HepG2 (cell line): Measurements from ENCODE around the gene EVC. TPM values are rescaled to one million over a fixed set of nuclear protein-coding genes. Genes with fewer than 3 reads are reported as not detected.

Source experiments
- ATAC-seq: fragments of 200-7000 bp; cut with Tn5 transposase; 3 replicates; pipeline ENCODE4 v1.9.1; 2020; ENCODE audit warnings: mild to moderate bottlenecking, moderate library complexity
- BruUV-seq: library from RNA; stranded (reverse); fragments of 400-500 nt; replicated peaks from 2 replicates; lab custom pipeline; 2021; lab: Mats Ljungman, UMichigan
- CTCF ChIA-PET: fragments of 300-600 bp; formaldehyde crosslinking; extraction: SDS; loops from one replicate; lab custom pipeline; 2021; ENCODE audit warnings: low total read pairs, inconsistent platforms, low intra/inter-chr PET ratio; lab: Yijun Ruan, JAX
- POLR2A ChIA-PET: fragments of 350-600 bp; sonication (Branson Sonifier 250); formaldehyde crosslinking; loops from one replicate; lab custom pipeline; 2020; ENCODE audit warnings: antibody characterized with exemption, inconsistent platforms; lab: Yijun Ruan, JAX
- DNase-seq: peaks from one replicate; pipeline ENCODE4 v3.0.0-alpha.2; 2015; ENCODE audit warnings: low spot score
- FAIRE-seq: peaks from 3 replicates; lab custom pipeline; 2011; peaks lifted over from hg19 to GRCh38; lab: Jason Lieb, UNC
- H2AFZ ChIP-seq: one replicate; pipeline ENCODE4 v1.6.1; 2011; ENCODE audit warnings: low read length, inconsistent platforms
- H3K27ac ChIP-seq: fragments of 300-600 bp; 3 replicates; pipeline ENCODE4 v1.8.0; 2011; ENCODE audit warnings: mixed run types, mild to moderate bottlenecking, mixed read lengths, low read length, inconsistent platforms; ENCODE audit not compliant: insufficient read depth; ENCODE audit errors: extremely low read length
- H3K27me3 ChIP-seq, 2 experiments: fragments of 200-600 bp in 1 of 2; 2 replicates in 1 of 2; 3 replicates in 1 of 2; pipeline versions ENCODE4 v1.6.0 to v1.8.0; 2011; ENCODE audit warnings: low read length in 2 of 2, mild to moderate bottlenecking in 2 of 2, moderate library complexity in 2 of 2, inconsistent platforms in 1 of 2; ENCODE audit not compliant: insufficient read depth in 2 of 2, control insufficient read depth in 1 of 2
- H3K36me3 ChIP-seq, 2 experiments: fragments of 200-600 bp in 1 of 2; replicated peaks in 1 of 2; 2 replicates in 1 of 2; 3 replicates in 1 of 2; pipeline versions ENCODE4 v1.5.1 to v1.8.0; 2011; ENCODE audit warnings: low read length in 2 of 2, inconsistent platforms in 1 of 2; ENCODE audit not compliant: insufficient read depth in 2 of 2, control insufficient read depth in 1 of 2
- H3K4me1 ChIP-seq: 2 replicates; pipeline ENCODE4 v1.5.1; 2012; ENCODE audit warnings: low read length, inconsistent platforms; ENCODE audit not compliant: insufficient read depth
- H3K4me2 ChIP-seq: 2 replicates; pipeline ENCODE4 v1.6.0; 2011; ENCODE audit warnings: low read depth, low read length, inconsistent platforms
- H3K4me3 ChIP-seq, 3 experiments: fragments of 200-600 bp in 1 of 3; sonication (generic), shearing (Covaris generic) in 1 of 3; replicated peaks in 1 of 3; 2 replicates each; pipeline ENCODE4 v1.5.1; 2011 to 2016; ENCODE audit warnings: low read length in 3 of 3, inconsistent platforms in 2 of 3, low read depth in 2 of 3, mild to moderate bottlenecking in 2 of 3, control low read depth in 1 of 3, mixed read lengths in 1 of 3; ENCODE audit not compliant: insufficient read depth in 1 of 3
- H3K79me2 ChIP-seq: one replicate; pipeline ENCODE4 v1.6.1; 2011; ENCODE audit warnings: low read length, inconsistent platforms; ENCODE audit not compliant: insufficient read depth
- H3K9ac ChIP-seq: 2 replicates; pipeline ENCODE4 v1.6.0; 2011; ENCODE audit warnings: mild to moderate bottlenecking, low read depth, low read length, inconsistent platforms; ENCODE audit not compliant: insufficient read depth
- H3K9me3 ChIP-seq: 2 replicates; pipeline ENCODE4 v1.5.1; 2012; ENCODE audit warnings: mild to moderate bottlenecking, low read length
- H4K20me1 ChIP-seq: 2 replicates; pipeline ENCODE4 v1.6.0; 2011; ENCODE audit warnings: inconsistent platforms, mild to moderate bottlenecking, low read length, moderate library complexity; ENCODE audit not compliant: insufficient read depth
- AHR ChIP-seq: IDR thresholded peaks from 2 replicates; pipeline ENCODE4 v1.6.1; 2018; ENCODE audit warnings: missing genetic modification reagents, missing compliant biosample characterization
- ARHGAP35 ChIP-seq: sonication (generic); formaldehyde crosslinking; IDR thresholded peaks from 2 replicates; pipeline ENCODE4 v1.9.0; 2022; ENCODE audit warnings: mild to moderate bottlenecking, inconsistent platforms, moderate library complexity, missing genetic modification reagents, borderline replicate concordance
- ASH2L ChIP-seq: fragments of 300-600, 200-600 bp; sonication (generic); IDR thresholded peaks from 2 replicates; pipeline ENCODE4 v1.7.0; 2017; ENCODE audit warnings: low read depth, mild to moderate bottlenecking, moderate library complexity, mixed read lengths, low read length; ENCODE audit not compliant: insufficient read length
- HNRNPUL1 ChIP-seq: fragments of 200-400 bp; formaldehyde crosslinking; IDR thresholded peaks from 2 replicates; pipeline ENCODE4 v1.6.1; 2017; ENCODE audit warnings: low read depth, mild to moderate bottlenecking, low read length, moderate library complexity
- KAT8 ChIP-seq: IDR thresholded peaks from 2 replicates; pipeline ENCODE4 v1.6.1; 2016; ENCODE audit warnings: missing genetic modification reagents, missing compliant biosample characterization
- TP53 ChIP-seq: sonication (generic); formaldehyde crosslinking; conservative IDR thresholded peaks from 2 replicates; pipeline ENCODE4 v1.4.0; 2020; ENCODE audit warnings: missing genetic modification reagents
- ZNF232 ChIP-seq: sonication (generic); formaldehyde crosslinking; IDR thresholded peaks from 2 replicates; pipeline ENCODE4 v1.4.0; 2020; ENCODE audit warnings: missing genetic modification reagents, borderline replicate concordance
- ZNF24 ChIP-seq: fragments of 450-650 bp; IDR thresholded peaks from 2 replicates; pipeline ENCODE4 v1.6.1; 2017; ENCODE audit warnings: antibody characterized with exemption, mild to moderate bottlenecking
- ZNF331 ChIP-seq: sonication (generic); formaldehyde crosslinking; IDR thresholded peaks from 2 replicates; pipeline ENCODE4 v1.4.0; 2020; ENCODE audit warnings: missing genetic modification reagents
- ZNF431 ChIP-seq: sonication (generic); formaldehyde crosslinking; IDR thresholded peaks from 2 replicates; pipeline ENCODE4 v1.9.0; 2022; ENCODE audit warnings: missing genetic modification reagents, low read depth, mild to moderate bottlenecking, borderline replicate concordance
- WGBS: methylation state at CpG from one replicate; pipeline ENCODE4 v1.1.6; 2017; ENCODE audit warnings: low lambda C conversion rate; 5-methylcytosine and 5-hydroxymethylcytosine counted together
- in situ Hi-C: cut with HindIII; loops from 2 replicates; pipeline ENCODE4 v1.10.0; 2017; ENCODE audit warnings: low pct_unique_long_range_greater_than_20kb; ENCODE audit not compliant: extremely low pct_ligation_motif_present
- intact Hi-C: fragments of 100-400 bp; cut with micrococcal nuclease; formaldehyde crosslinking; loops from one replicate; pipeline ENCODE4 v1.10.0; 2022; ENCODE audit not compliant: unreplicated experiment
- polyA plus RNA-seq, 8 experiments: library from polyadenylated mRNA; depleted of rRNA in 3 of 8; stranded (reverse) in 7 of 8; unstranded in 1 of 8; fragments of >200 nt; fragmentation: Illumina TruSeq in 4 of 8; extraction: Trizol in 4 of 8; gene quantifications; 2 replicates each; pipeline versions ENCODE4 v1.2.1 to v1.2.3, GENCODE V29; 2011 to 2016; ENCODE audit warnings: low read depth in 4 of 8, missing spikeins in 1 of 8, mixed read lengths in 1 of 8; ENCODE audit not compliant: insufficient read depth in 1 of 8
- total RNA-seq, 5 experiments: library from RNA; depleted of rRNA; stranded (reverse); fragments of >200 nt; fragmentation: Illumina TruSeq; extraction: Trizol; gene quantifications; 2 replicates each; pipeline ENCODE4 v1.2.3, GENCODE V29; 2016; ENCODE audit warnings: low read depth in 1 of 5
- TF ChIP-seq, protein P1 (sequence below): sonication (generic); formaldehyde crosslinking; IDR thresholded peaks from 2 replicates; pipeline ENCODE4 v1.4.0; 2020; ENCODE audit warnings: missing genetic modification reagents

Gene EVC
- total and polyA plus RNA-seq, 2 of the 13 experiments (the other 11 are each of a cell fraction or from before 2014, with no cell fraction given), result 3.1 to 4.9 TPM

- TF ChIP-seq, protein P1, sequence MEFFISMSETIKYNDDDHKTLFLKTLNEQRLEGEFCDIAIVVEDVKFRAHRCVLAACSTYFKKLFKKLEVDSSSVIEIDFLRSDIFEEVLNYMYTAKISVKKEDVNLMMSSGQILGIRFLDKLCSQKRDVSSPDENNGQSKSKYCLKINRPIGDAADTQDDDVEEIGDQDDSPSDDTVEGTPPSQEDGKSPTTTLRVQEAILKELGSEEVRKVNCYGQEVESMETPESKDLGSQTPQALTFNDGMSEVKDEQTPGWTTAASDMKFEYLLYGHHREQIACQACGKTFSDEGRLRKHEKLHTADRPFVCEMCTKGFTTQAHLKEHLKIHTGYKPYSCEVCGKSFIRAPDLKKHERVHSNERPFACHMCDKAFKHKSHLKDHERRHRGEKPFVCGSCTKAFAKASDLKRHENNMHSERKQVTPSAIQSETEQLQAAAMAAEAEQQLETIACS (CRISPR knock-in tag), result no peak
Observed at GRCh38 chr4:5795580-5795979, 84.6 kb downstream of the EVC start (continued).

- ChIA-PET POLR2A (no interaction called here), CTCF (no interaction called here)
- H3K9me3 ChIP-seq, result no peaks in the 10 kb centered on the region
- no peak overlapping the region for H3K4me2 ChIP-seq
- FAIRE-seq, result no peak
- WGBS, result 100% methylated on average over 6 of the region's 18 CpGs
- H3K27ac ChIP-seq, result no peak overlapping the region
- H4K20me1 ChIP-seq, result no peaks in the 10 kb centered on the region
- H3K27me3 ChIP-seq, result no peaks in the 10 kb centered on the region
- TF ChIP-seq ZNF24, result no peak
- TF ChIP-seq TP53 (CRISPR knock-in tag), result no peak
- no peak for TF ChIP-seq ARHGAP35 (CRISPR knock-in tag)
- no peak for TF ChIP-seq ASH2L
- no peak for TF ChIP-seq ZNF431
- no peak for TF ChIP-seq HNRNPUL1
- no peak for TF ChIP-seq AHR (CRISPR knock-in tag)
- TF ChIP-seq ZNF331 (CRISPR knock-in tag), result no peak
- no peak for TF ChIP-seq ZNF232 (CRISPR knock-in tag)
- TF ChIP-seq KAT8 (CRISPR knock-in tag), result no peak
- H3K4me3 ChIP-seq, result no peak overlapping the region
- DNase-seq, result no peak
- H3K36me3 ChIP-seq, result peaks cover 2 to 9% of the 10 kb centered on the region in 2 experiments; a peak in 2 of 5 replicates
- H3K4me1 ChIP-seq, result no peaks in the 10 kb centered on the region
- BruUV-seq, result no TSS peak
- H2AFZ ChIP-seq, result no peak overlapping the region
- no peak for ATAC-seq
- intact Hi-C loops (no loop called here), in situ Hi-C loops (no loop called here)
- H3K79me2 ChIP-seq, result no peaks in the 10 kb centered on the region
- no peak overlapping the region for H3K9ac ChIP-seq
Observed at GRCh38 chr4:5796976-5797375, 86.0 kb downstream of the EVC start.
